Measurements from ENCODE around the gene SLC46A3.
A peak's percentile ranks its signal among the peaks of the same experiment; 100 is the strongest.

SLC46A3 gene

DNA sequence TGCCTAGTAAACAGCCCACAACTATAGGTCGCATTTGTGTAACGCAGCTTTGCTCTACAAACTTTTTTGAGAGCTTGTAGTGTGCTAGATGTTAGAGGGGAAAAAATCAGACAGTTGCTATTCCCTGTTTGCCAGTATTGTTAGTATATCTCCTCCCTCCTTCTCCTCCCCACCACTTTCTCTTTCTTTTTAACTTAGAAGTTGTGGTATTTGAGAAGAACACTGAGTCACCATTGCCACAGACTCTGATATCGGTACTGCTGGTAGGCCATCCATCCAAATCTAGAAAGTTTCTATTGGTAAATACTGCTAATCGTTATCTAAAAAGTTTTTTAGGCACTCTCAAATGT lies 59.2 kb downstream of the SLC46A3 start:
- Histone ChIP-seq H3K36me3 (ENCODE audit: control insufficient read depth in 1 of 2, insufficient read depth in 2 of 2, low read length in 2 of 2) (peaks cover 4 to 19% of the 10 kb centered on the region in 2 donors), H3K27me3 (ENCODE audit: control insufficient read depth in 1 of 2, insufficient read depth in 2 of 2, low read length in 2 of 2) (no peaks in the 10 kb centered on the region), H3K4me3 (ENCODE audit: low read depth in 1 of 2, low read length in 2 of 2) (peak overlapping the region; percentile 97 to 98), H3K9ac (ENCODE audit: low read depth in 1 of 2, low read length in 2 of 2) (peak overlapping the region; percentile 87 to 96), H3K4me1 (ENCODE audit: control insufficient read depth in 1 of 2, insufficient read depth in 2 of 2, low read length in 2 of 2) (peaks cover 21 to 32% of the 10 kb centered on the region in 2 donors), H3K27ac (ENCODE audit: low read depth, low read length) (peak overlapping the region; percentile 83), H3K9me3 (ENCODE audit: control insufficient read depth in 1 of 2, low read length in 2 of 2) (no peaks in the 10 kb centered on the region)

DNA sequence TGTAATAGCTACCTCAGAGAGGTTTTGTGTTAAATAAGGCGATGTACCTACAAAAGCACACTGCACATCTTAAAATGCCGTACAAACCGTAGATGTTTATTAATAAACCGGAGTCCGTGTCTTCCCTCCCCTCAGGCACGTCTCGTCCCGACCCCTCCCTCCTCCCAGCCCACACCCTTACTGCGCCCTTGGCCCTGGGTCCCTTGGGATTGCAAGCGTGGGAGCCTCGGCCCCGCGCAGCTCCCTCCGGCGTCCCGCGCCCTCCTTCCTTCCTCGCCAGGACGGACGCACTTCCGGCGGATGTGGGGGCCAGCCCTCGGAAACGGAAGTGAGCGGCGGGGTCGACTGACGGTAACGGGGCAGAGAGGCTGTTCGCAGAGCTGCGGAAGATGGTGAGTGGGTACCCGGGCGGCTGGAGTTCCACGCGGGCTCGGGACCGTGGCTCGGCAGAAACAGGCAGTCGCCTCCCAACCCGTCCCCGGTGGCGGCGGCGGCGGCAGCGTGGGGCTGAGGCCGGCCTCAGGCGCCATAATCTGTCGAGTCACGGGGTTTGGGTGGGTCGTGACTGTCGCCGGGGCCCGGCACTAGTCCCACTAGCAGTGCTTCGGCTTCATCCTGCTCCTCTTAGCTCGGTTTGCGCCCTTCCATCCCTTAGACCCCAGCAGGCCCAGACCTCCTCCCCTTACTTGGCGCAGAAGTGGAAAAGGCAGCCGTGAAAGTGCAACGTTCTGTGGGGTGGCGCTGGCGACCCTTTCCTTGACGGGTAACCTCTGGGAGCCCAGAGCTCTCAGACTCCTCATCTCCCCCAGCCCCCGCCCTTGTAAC lies 59.8 kb downstream of the SLC46A3 start, which contains the start of gene POMP:
POMP (plus strand) TSS at position 335 of the 825 bp plus-strand sequence; CDS start at position 390, 55 bp downstream.
- Histone ChIP-seq H3K27ac (ENCODE audit: low read depth, low read length) (peak within 1 kb of the TSS; percentile 83), H3K9me3 (ENCODE audit: control insufficient read depth in 1 of 2, low read length in 2 of 2) (no peaks in the 10 kb centered on the region), H3K27me3 (ENCODE audit: control insufficient read depth in 1 of 2, insufficient read depth in 2 of 2, low read length in 2 of 2) (no peaks in the 10 kb centered on the region), H3K4me3 (ENCODE audit: low read depth in 1 of 2, low read length in 2 of 2) (peak within 1 kb of the TSS; percentile 97 to 98), H3K36me3 (ENCODE audit: control insufficient read depth in 1 of 2, insufficient read depth in 2 of 2, low read length in 2 of 2) (peaks cover 3 to 17% of the 10 kb centered on the region in 2 donors), H3K4me1 (ENCODE audit: control insufficient read depth in 1 of 2, insufficient read depth in 2 of 2, low read length in 2 of 2) (peaks cover 21 to 32% of the 10 kb centered on the region in 2 donors), H3K9ac (ENCODE audit: low read depth in 1 of 2, low read length in 2 of 2) (peak within 1 kb of the TSS; percentile 87 to 96)

DNA sequence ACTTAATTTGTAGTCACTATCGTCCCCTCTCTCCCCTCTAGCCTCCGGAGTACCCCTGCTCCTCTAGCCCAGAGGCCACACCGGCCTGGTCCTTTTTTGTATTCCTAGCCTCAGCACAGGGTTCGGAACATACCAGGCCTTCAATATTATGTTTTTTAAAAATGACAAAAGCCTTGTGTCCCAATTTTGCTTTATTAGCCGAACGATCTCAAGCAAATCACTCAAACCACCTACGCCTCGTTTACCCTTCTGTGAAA lies 60.3 kb downstream of the SLC46A3 start:
- H3K4me3 ChIP-seq (ENCODE audit: low read depth in 1 of 2, low read length in 2 of 2): peak overlapping the region; percentile 97 to 98
- peaks cover 21 to 32% of the 10 kb centered on the region in 2 donors for H3K4me1 ChIP-seq (ENCODE audit: control insufficient read depth in 1 of 2, insufficient read depth in 2 of 2, low read length in 2 of 2)

DNA sequence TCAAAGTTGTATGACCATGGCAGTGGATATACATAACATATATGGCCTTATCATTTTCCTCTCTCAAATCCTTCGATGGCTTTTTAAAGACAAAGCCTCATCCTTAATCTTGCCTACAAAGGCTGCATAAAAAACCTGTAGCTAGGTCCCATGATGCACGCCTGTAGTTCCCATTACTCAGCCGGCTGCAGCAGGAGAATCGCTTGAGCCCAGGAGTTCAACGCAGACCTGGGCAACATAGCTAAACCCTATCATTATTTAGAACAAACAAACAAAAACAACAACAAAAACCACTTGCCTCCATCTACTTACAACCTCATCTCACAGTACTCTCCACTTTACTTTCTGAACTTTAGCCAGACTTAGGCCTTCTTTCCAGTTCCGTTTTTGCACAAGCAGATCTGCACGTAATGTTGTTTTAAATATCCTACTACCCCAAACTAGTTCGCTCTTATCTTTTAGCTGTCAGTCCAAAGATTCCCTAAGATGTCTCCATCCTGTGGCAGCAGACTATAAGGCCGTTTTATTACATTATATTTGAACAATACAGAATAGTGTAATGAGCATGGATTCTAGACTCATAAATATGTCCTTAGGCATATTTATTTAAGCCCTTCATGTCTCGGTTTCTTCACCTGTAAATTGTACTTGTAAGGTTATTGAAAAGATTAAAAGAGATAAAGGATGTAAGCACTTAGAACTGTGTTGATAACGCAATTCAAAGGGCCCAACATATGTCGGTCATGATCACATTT lies 60.8 kb downstream of the SLC46A3 start:
- peak overlapping the region; percentile 83 for H3K27ac ChIP-seq (ENCODE audit: low read depth, low read length)
- H3K9me3 ChIP-seq (ENCODE audit: control insufficient read depth in 1 of 2, low read length in 2 of 2): no peaks in the 10 kb centered on the region
- peak overlapping the region; percentile 97 to 98 for H3K4me3 ChIP-seq (ENCODE audit: low read depth in 1 of 2, low read length in 2 of 2)
- H3K4me1 ChIP-seq (ENCODE audit: control insufficient read depth in 1 of 2, insufficient read depth in 2 of 2, low read length in 2 of 2): peaks cover 21 to 32% of the 10 kb centered on the region in 2 donors
- H3K9ac ChIP-seq (ENCODE audit: low read depth in 1 of 2, low read length in 2 of 2): peak overlapping the region; percentile 87 to 96
- no peaks in the 10 kb centered on the region for H3K27me3 ChIP-seq (ENCODE audit: control insufficient read depth in 1 of 2, insufficient read depth in 2 of 2, low read length in 2 of 2)
- H3K36me3 ChIP-seq (ENCODE audit: control insufficient read depth in 1 of 2, insufficient read depth in 2 of 2, low read length in 2 of 2): peaks cover 0 to 7% of the 10 kb centered on the region in 2 donors

More for the DNA sequence above, 60.3 kb downstream of the SLC46A3 start:
- no peaks in the 10 kb centered on the region for H3K27me3 ChIP-seq (ENCODE audit: control insufficient read depth in 1 of 2, insufficient read depth in 2 of 2, low read length in 2 of 2)
- H3K9ac ChIP-seq (ENCODE audit: low read depth in 1 of 2, low read length in 2 of 2): peak overlapping the region; percentile 87 to 96
- H3K9me3 ChIP-seq (ENCODE audit: control insufficient read depth in 1 of 2, low read length in 2 of 2): no peaks in the 10 kb centered on the region
- H3K36me3 ChIP-seq (ENCODE audit: control insufficient read depth in 1 of 2, insufficient read depth in 2 of 2, low read length in 2 of 2): peaks cover 0 to 12% of the 10 kb centered on the region in 2 donors
- H3K27ac ChIP-seq (ENCODE audit: low read depth, low read length): peak overlapping the region; percentile 83

DNA sequence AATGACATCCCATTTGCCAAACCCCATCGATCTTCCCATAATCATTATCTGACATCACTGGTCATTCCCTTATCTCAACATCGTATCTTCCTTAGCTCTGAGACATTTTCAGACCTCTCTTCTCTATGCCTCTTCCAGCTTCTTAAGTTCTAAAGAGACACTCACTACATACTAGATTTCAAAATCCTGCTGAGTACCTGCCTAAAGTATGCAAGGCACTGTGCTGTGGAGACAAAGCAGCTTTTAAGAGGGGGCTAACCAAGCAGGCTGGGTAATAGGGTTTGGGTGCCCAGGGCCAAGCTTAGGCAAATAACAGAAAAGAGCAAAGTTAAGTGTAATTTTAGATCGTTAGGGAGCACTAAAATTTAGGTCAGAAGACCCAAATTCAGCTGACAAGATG lies 63.2 kb downstream of the SLC46A3 start:
- Histone ChIP-seq H3K4me1 (ENCODE audit: control insufficient read depth in 1 of 2, insufficient read depth in 2 of 2, low read length in 2 of 2) (peaks cover 19 to 22% of the 10 kb centered on the region in 2 donors), H3K36me3 (ENCODE audit: control insufficient read depth in 1 of 2, insufficient read depth in 2 of 2, low read length in 2 of 2) (no peaks in the 10 kb centered on the region)

DNA sequence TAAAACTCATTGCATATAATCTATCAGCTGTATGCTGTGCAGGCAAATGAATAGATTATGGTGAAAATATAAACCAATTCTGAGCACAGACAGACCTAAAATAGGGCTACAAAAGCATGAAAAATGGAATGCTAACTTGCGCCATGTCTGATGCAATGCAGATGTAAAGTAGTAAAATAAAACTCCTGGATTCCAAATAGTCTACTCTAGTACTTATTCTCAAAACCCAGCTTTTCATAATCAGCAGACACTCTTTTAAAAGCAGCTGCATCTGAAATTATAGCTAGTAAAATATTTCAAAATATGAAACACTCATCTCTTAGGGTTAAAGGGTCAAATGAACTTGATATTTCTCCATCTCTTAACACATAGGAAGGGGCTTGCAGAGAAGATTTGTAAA lies 64.5 kb downstream of the SLC46A3 start:
- no peaks in the 10 kb centered on the region for H3K27me3 ChIP-seq (ENCODE audit: control insufficient read depth in 1 of 2, insufficient read depth in 2 of 2, low read length in 2 of 2)
- H3K9me3 ChIP-seq (ENCODE audit: control insufficient read depth in 1 of 2, low read length in 2 of 2): no peaks in the 10 kb centered on the region
- H3K4me1 ChIP-seq (ENCODE audit: control insufficient read depth in 1 of 2, insufficient read depth in 2 of 2, low read length in 2 of 2): peaks cover 10 to 11% of the 10 kb centered on the region in 2 donors
- H3K27ac ChIP-seq (ENCODE audit: low read depth, low read length): no peak overlapping the region
- H3K9ac ChIP-seq (ENCODE audit: low read depth in 1 of 2, low read length in 2 of 2): no peak overlapping the region
- H3K4me3 ChIP-seq (ENCODE audit: low read depth in 1 of 2, low read length in 2 of 2): no peak overlapping the region
- no peaks in the 10 kb centered on the region for H3K36me3 ChIP-seq (ENCODE audit: control insufficient read depth in 1 of 2, insufficient read depth in 2 of 2, low read length in 2 of 2)

More for the DNA sequence above, 63.2 kb downstream of the SLC46A3 start:
- H3K4me3 ChIP-seq (ENCODE audit: low read depth in 1 of 2, low read length in 2 of 2): no peak overlapping the region
- no peak overlapping the region for H3K9ac ChIP-seq (ENCODE audit: low read depth in 1 of 2, low read length in 2 of 2)
- no peak overlapping the region for H3K27ac ChIP-seq (ENCODE audit: low read depth, low read length)
- no peaks in the 10 kb centered on the region for H3K9me3 ChIP-seq (ENCODE audit: control insufficient read depth in 1 of 2, low read length in 2 of 2)
- no peaks in the 10 kb centered on the region for H3K27me3 ChIP-seq (ENCODE audit: control insufficient read depth in 1 of 2, insufficient read depth in 2 of 2, low read length in 2 of 2)

DNA sequence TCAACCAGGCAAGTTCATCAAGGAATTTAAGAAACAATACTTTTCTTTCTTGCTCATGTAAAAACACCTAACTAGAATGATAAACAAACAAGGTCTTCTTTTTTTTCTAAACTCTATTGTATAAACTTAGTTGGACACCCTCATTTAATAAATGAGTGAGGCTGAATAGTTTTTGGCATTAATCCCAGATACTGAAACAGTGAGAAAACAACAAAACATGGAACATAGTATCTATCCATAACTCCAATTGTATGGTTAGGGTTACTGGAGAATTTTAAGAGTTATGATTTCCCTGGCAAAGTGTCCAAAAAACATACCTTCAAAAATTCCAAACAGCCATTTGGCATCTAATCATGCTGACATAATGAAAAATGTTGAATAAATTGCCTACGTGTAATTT lies 65.7 kb downstream of the SLC46A3 start:
- peaks cover 9 to 10% of the 10 kb centered on the region in 2 donors for H3K4me1 ChIP-seq (ENCODE audit: control insufficient read depth in 1 of 2, insufficient read depth in 2 of 2, low read length in 2 of 2)
- no peak overlapping the region for H3K9ac ChIP-seq (ENCODE audit: low read depth in 1 of 2, low read length in 2 of 2)
- no peaks in the 10 kb centered on the region for H3K36me3 ChIP-seq (ENCODE audit: control insufficient read depth in 1 of 2, insufficient read depth in 2 of 2, low read length in 2 of 2)
- H3K9me3 ChIP-seq (ENCODE audit: control insufficient read depth in 1 of 2, low read length in 2 of 2): no peaks in the 10 kb centered on the region
- no peak overlapping the region for H3K4me3 ChIP-seq (ENCODE audit: low read depth in 1 of 2, low read length in 2 of 2)
- no peak overlapping the region for H3K27ac ChIP-seq (ENCODE audit: low read depth, low read length)
- H3K27me3 ChIP-seq (ENCODE audit: control insufficient read depth in 1 of 2, insufficient read depth in 2 of 2, low read length in 2 of 2): no peaks in the 10 kb centered on the region

DNA sequence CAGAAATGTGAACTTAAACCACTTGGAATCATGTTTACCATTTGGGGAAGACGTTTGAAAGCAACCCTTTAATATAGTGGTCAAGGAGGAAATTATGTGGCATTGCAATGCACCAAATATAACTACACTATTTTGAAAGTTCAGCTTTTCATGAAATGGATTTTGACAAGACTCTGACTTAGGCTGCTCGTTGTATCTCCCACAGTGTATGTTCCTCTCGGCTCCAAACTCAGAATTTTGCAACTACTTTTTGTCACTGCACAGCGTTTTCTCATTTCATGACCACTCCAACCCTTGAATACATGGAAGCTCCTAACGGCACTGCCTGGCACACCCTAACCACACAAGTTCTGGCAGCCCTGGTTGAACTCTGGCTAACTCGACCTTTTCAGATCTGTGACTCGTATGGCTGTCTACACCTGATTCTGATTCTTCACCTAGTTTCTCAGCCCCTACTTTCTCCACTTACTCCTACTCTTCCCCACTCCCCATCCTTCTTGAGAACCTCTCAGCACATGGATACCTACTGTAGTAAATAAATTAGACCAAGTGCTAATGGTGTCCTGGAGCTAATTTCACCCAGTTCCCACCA lies 66.9 kb downstream of the SLC46A3 start:
- no peaks in the 10 kb centered on the region for H3K9me3 ChIP-seq (ENCODE audit: control insufficient read depth in 1 of 2, low read length in 2 of 2)
- no peaks in the 10 kb centered on the region for H3K36me3 ChIP-seq (ENCODE audit: control insufficient read depth in 1 of 2, insufficient read depth in 2 of 2, low read length in 2 of 2)
- H3K27ac ChIP-seq (ENCODE audit: low read depth, low read length): no peak overlapping the region
- no peaks in the 10 kb centered on the region for H3K4me1 ChIP-seq (ENCODE audit: control insufficient read depth in 1 of 2, insufficient read depth in 2 of 2, low read length in 2 of 2)
- no peaks in the 10 kb centered on the region for H3K27me3 ChIP-seq (ENCODE audit: control insufficient read depth in 1 of 2, insufficient read depth in 2 of 2, low read length in 2 of 2)
- H3K9ac ChIP-seq (ENCODE audit: low read depth in 1 of 2, low read length in 2 of 2): no peak overlapping the region
- no peak overlapping the region for H3K4me3 ChIP-seq (ENCODE audit: low read depth in 1 of 2, low read length in 2 of 2)

DNA sequence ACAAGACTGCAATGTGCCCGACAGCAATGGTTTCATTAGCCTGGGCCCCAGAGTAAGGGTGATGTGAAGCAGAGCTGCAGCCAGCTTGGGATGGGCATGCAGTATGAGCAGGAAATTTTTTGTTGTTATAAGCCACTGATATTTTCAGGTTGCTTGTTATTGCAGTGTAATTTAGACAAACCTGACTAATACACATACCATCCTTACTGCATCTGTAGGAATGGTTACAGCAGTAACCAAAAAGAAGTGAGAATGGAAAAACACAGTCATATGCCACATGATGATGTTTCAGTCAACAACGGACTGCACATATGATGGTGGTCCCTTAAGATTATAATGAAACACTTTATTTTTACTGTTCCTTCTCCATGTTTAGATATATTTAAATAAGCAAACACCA lies 68.5 kb downstream of the SLC46A3 start:
- H3K27me3 ChIP-seq (ENCODE audit: control insufficient read depth in 1 of 2, insufficient read depth in 2 of 2, low read length in 2 of 2): no peaks in the 10 kb centered on the region
- H3K9me3 ChIP-seq (ENCODE audit: control insufficient read depth in 1 of 2, low read length in 2 of 2): no peaks in the 10 kb centered on the region
- H3K4me1 ChIP-seq (ENCODE audit: control insufficient read depth in 1 of 2, insufficient read depth in 2 of 2, low read length in 2 of 2): no peaks in the 10 kb centered on the region
- H3K9ac ChIP-seq (ENCODE audit: low read depth in 1 of 2, low read length in 2 of 2): no peak overlapping the region
- H3K4me3 ChIP-seq (ENCODE audit: low read depth in 1 of 2, low read length in 2 of 2): no peak overlapping the region
- H3K36me3 ChIP-seq (ENCODE audit: control insufficient read depth in 1 of 2, insufficient read depth in 2 of 2, low read length in 2 of 2): no peaks in the 10 kb centered on the region
- no peak overlapping the region for H3K27ac ChIP-seq (ENCODE audit: low read depth, low read length)

All from duodenal mucosa (tissue), 2 donors.